GM21723 (cell line): ENCODE data around the gene COL24A1.
"Not testable (repeated sequence)": the region's sequence is repeated elsewhere in the genome, so short reads cannot be mapped to it uniquely, and the experiment has no call there.

Experiments
- ATAC-seq: cut with Tn5 transposase; IDR thresholded peaks from one replicate; pipeline ENCODE4 v1.9.1; 2021; ENCODE audit warnings: mild to moderate bottlenecking, moderate library complexity; ENCODE audit not compliant: unreplicated experiment

Gene COL24A1

DNA sequence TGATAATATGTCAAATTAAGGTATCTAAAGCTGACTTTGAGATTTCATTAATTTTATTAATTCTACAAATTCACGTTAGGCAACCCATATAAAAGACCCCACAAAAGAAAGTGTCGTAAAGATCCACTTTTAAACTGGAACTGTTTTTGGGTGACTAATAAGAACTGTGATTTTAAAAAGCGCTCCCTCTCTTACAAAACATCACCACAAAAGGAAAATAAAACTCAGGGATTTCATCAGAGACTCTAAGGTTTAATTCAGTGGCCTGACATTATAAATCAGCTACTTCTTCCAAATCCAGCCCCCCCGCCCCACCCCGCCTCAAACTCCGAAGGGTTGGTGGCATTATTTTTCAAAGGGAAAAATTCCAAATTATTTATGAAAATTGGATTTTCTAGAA is 2.7 kb downstream of the COL24A1 start:
- no peak for ATAC-seq

- ATAC-seq, result no peak
Measured at GRCh38 chr1:86152887-86153286, 3.7 kb downstream of the COL24A1 start.

DNA sequence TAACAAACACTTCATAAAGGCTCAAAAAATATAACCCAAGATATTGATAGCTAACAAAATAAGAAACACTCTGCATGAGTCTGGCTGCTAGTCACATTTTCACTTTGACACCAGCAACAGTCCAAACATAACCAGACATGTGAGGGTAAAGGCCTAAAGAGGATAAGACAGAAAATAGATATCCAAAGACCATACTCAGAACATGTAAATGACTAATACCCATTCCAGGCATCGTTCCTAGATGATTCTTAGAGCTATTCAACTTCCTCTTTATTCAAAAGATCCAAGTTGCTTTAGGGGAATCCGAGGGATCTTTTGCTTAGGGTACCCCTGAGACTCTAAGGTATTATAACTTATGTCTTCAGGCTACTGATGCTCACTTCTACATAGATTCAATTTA is 5.1 kb downstream of the COL24A1 start:
- ATAC-seq, result no peak

GRCh38 chr1:86150553-86151055 is 6.0 kb downstream of the COL24A1 start:
- no peak for ATAC-seq

DNA sequence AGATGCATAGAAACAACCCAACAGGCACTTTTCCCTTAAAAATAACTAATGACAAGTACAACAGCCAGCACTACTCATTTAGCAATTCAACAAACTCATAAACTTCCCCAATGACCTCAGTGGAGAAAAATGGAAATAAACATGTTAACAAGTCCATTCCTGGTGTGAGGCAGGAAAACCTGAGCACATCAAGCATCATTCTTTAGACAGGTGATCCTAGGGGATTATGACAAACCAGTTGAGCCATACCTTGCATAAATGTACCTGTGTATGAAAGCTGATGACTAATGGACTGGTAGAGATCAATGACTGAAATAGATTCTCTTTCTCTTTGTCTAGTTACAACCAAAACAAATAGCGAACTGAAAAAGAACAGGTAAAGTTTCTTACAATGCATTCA is 7.0 kb downstream of the COL24A1 start:
- ATAC-seq, result no peak

GRCh38 chr1:86147755-86148154 is 8.8 kb downstream of the COL24A1 start:
- no peak for ATAC-seq

GRCh38 chr1:86146566-86146965 is 10.0 kb downstream of the COL24A1 start:
- no peak for ATAC-seq

DNA sequence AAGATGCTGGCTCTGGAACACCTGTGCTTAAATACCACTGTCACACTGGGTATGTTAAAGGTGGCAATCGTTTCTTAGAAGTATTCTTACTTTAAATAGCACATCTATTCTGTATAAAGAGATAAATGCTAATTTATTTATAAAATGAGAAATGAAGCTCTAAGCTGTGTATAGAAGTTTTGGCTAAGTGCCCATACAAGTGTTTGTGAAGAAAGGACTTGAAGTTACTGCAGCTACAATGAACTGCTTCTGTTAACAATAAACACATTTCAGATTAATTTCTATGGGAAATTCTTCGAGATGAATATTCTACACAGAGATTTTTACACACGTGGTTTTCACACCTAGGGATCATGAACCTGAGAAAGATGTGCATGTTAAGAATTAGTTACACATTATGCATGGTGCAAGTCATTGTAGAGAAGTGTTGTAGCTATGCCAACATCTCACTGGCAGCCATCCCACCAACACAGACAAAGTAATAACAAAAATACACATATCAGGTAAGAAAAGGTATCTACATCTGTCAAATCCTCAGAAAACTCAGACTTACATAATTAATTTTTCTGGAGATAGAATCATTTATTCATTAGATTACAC is 16.2 kb downstream of the COL24A1 start:
- no peak for ATAC-seq

GRCh38 chr1:86138746-86139145 is 17.8 kb downstream of the COL24A1 start:
- no peak for ATAC-seq

DNA sequence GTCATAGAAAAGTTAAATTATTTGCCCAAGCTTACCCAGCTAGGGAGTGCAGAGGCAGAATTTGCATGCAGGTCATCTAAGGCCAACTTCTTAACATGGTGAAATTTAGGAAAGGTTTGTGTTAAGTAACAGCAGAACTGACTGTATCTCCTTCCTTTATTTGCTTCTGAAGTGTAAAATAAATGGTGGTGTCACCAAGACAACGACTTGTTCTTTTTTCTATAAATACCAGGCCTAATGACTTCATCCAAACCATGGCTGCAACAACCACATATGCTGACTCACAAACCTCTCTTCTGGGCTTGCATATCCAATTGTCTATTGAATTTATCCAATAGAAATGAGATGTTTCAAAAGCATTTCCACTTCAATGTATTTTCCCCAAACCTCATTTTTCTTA is 19.1 kb downstream of the COL24A1 start:
- ATAC-seq, result no peak

DNA sequence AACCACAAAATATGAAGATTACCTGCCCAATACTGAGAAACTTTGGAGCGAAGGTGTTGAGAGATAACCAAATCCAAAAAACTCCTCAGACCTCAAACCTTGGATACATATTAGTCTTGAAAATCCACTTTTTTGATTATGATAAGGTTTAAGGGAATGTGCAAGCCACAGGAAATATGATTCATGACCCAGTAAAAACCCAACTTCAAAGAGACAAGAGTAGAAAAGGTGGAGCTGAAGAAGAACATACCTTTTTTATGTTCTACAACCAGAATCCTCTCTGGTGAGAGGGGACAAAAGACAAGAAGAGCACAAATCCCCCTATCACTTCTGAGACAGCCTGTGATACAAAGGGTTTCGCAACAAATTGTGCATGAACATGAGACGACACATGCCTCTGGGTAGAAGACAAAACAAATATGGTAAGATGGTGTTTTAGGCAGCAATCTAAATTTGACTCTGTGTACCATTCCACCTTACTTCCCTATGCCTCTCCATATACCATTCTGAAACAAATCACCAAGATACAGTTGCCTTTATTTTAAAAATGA is 37.3 kb downstream of the COL24A1 start:
- ATAC-seq, result no peak

DNA sequence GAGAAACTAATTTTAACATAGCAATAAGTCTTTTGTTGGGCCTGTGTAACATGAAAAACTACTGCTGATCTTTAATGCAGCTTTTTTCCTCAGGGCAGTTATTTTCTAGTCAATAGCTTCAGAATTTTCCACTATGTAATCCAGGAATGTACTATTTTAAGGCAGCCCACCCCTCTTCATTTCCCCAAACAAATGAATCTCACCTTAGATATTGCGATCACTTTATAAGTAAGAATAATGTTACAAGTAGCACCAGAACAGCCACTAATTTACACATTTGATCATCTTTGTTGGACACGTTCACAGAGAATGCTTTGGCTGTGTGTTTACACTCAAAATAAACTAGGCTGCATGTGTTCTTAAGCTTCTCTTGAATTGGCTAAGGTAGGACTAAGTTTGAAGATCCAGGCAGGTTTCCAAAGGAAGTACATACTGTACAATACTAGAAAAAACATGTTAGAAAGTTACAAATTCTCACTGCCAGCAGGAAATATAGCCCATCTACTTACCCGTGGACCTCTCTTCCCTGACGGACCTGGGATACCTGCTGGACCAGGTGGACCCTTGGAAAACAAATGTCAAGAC is 41.7 kb downstream of the COL24A1 start:
- no peak for ATAC-seq

DNA sequence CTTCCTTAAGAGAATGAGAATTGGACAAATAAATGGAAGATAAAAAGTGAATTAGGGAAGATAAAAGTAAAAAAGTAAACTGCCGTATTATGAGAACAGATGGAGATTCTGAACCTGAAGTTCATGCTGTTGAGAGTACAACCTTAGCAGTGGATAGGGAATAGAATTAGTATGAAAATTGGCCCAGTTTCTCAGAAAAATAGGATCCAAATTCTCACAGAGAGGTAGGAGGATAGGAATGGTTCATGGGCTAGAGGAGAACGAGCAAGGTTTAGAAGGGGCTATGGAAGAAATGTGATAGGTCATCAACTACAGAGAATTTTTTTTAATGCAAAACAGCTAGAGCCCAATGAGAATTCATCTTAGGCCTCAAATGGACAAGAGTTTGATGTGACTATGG is 42.3 kb downstream of the COL24A1 start:
- no peak for ATAC-seq

GRCh38 chr1:86111590-86111989 is 45.0 kb downstream of the COL24A1 start:
- not testable (repeated sequence) for ATAC-seq

DNA sequence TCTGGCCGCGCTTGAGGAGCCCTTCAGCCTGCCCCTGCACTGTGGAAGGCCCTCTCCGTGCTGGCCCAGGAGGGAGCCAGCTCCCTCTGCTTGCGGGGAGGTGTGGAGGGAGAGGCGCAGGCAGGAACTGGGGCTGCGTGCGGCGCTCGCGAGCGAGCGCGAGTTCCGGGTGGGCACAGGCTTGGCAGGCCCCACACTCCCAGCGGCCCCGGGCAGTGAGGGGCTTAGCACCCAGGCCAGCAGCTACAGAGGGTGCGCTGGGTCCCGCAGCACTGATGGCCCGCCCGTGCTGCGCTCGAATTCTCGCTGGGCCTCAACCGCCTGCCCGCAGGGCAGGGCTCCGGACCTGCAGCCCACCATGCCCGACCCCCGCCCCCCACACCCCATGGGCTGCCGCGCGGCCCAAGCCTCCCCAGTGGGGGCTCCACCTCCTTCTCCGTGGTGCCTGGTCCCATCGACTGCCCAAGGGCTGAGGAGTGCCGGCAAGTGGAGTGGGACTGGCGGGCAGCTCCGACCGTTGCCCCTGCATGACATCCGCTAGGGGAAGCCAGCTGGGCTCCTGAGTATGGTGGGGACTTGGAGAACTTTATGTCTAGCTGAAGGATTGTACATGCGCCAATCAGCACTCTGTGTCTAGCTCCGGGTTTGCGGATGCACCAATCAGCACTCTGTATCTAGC is 46.0 kb downstream of the COL24A1 start:
- no peak for ATAC-seq

DNA sequence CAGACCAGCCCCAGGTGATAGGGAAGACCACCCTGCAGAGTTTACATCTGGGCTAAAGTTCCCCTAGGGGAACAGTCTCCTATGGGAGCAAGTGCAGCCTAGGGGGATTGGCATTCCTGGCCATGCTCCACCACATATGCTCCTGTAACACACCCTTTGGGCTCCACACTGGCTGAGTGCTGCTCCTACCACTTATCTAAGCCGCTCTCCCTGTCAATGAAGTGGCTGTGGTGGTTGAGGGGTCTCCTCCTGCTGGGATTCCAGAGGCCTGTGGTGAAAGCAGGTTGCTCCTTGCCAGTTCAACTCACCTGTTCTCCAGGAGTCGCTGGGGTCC is 51.1 kb downstream of the COL24A1 start:
- ATAC-seq, result no peak

- no peak for ATAC-seq
Measured at GRCh38 chr1:86104606-86105532, 51.7 kb downstream of the COL24A1 start.

DNA sequence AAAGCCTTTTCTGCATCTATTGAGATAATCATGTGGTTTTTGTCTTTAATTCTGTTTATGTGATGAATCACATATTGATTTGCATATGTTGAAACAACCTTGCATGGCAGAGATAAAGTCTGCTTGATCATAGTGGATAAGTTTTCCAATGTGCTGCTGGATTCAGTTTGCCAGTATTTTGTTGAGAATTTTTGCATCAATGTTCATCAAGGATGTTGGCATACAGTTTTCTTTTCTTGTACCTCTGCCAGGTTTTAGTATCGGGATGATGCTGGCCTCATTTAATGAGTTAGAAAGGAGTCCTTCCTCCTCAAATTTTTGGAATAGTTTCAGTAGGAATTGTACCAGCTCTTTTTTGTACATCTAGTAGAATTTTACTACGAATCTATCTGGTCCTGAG is 55.0 kb downstream of the COL24A1 start:
- ATAC-seq, result no peak

- ATAC-seq, result no peak
Measured at GRCh38 chr1:86100401-86100800, 56.2 kb downstream of the COL24A1 start.

- no peak for ATAC-seq
Measured at GRCh38 chr1:86089765-86090164, 66.8 kb downstream of the COL24A1 start.

DNA sequence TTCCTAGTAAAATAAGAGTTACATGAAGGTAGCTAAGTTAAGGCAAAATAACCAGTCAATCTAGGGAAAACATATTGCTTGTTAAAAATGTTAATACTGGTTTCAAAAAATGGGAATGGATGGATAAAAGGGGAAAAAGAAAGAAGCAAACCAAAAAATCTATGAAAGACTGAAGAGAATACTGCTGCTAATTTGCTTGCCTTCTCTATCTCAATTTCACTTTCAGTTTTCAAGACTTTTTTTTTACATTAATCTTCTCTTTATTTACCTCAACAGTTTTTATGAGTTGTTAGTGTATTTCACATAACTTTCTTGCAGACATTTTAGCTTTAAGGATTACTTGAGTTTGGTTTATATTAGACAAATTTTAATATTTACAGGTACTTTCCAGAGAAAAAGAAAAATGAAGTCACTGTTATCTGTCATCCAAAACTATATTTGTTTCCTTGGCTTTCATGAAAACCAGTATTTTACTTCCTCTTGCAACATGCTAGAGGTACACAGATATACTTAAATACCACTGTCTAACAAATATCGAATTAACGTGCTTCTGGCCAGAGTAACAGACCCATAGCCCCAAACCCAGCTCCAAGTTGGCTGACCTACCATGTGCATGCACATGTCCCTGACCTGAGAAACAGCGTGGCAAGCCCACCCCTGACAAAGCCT is 70.7 kb downstream of the COL24A1 start:
- no peak for ATAC-seq
